ENCODE data around the gene WIZ.

WIZ gene

GRCh38 chr19:15432018-15432494, 17.7 kb downstream of the WIZ start:
- DNase-seq (ENCODE audit: insufficient read length): peak; percentile 58
- peak; percentile 51 for FAIRE-seq
- TF ChIP-seq POLR2AphosphoS5 (IDR thresholded peaks at IDR 0.05; ENCODE audit: low read depth, low read length) (no peak), POLR2A (IDR thresholded peaks at IDR 0.05; ENCODE audit: low read depth, low read length) (no peak), TAF1 (IDR thresholded peaks at IDR 0.05; ENCODE audit: borderline replicate concordance, low read depth, low read length) (no peak)

GRCh38 chr19:15431396-15432017, 18.2 kb downstream of the WIZ start:
- TF ChIP-seq POLR2A (IDR thresholded peaks at IDR 0.05; ENCODE audit: low read depth, low read length): no peak
- no peak for TF ChIP-seq POLR2AphosphoS5 (IDR thresholded peaks at IDR 0.05; ENCODE audit: low read depth, low read length)
- TF ChIP-seq TAF1 (IDR thresholded peaks at IDR 0.05; ENCODE audit: borderline replicate concordance, low read depth, low read length): no peak
- no peak for FAIRE-seq
- no peak for DNase-seq (ENCODE audit: insufficient read length)

GRCh38 chr19:15430526-15431120, 19.1 kb downstream of the WIZ start:
- FAIRE-seq (no peak), DNase-seq (ENCODE audit: insufficient read length) (no peak)
- no peak for TF ChIP-seq POLR2A (IDR thresholded peaks at IDR 0.05; ENCODE audit: low read depth, low read length)
- no peak for TF ChIP-seq POLR2AphosphoS5 (IDR thresholded peaks at IDR 0.05; ENCODE audit: low read depth, low read length)
- TF ChIP-seq TAF1 (IDR thresholded peaks at IDR 0.05; ENCODE audit: borderline replicate concordance, low read depth, low read length): no peak

- DNase-seq (ENCODE audit: insufficient read length): no peak
- no peak for FAIRE-seq
- TF ChIP-seq POLR2A (IDR thresholded peaks at IDR 0.05; ENCODE audit: low read depth, low read length) (no peak), POLR2AphosphoS5 (IDR thresholded peaks at IDR 0.05; ENCODE audit: low read depth, low read length) (no peak), TAF1 (IDR thresholded peaks at IDR 0.05; ENCODE audit: borderline replicate concordance, low read depth, low read length) (no peak)
Observed at GRCh38 chr19:15429825-15430467, 19.8 kb downstream of the WIZ start.

GRCh38 chr19:15428956-15429824, 20.6 kb downstream of the WIZ start:
- TF ChIP-seq POLR2A (IDR thresholded peaks at IDR 0.05; ENCODE audit: low read depth, low read length) (no peak), TAF1 (IDR thresholded peaks at IDR 0.05; ENCODE audit: borderline replicate concordance, low read depth, low read length) (no peak), POLR2AphosphoS5 (IDR thresholded peaks at IDR 0.05; ENCODE audit: low read depth, low read length) (no peak)
- DNase-seq (ENCODE audit: insufficient read length): no peak
- no peak for FAIRE-seq

DNA sequence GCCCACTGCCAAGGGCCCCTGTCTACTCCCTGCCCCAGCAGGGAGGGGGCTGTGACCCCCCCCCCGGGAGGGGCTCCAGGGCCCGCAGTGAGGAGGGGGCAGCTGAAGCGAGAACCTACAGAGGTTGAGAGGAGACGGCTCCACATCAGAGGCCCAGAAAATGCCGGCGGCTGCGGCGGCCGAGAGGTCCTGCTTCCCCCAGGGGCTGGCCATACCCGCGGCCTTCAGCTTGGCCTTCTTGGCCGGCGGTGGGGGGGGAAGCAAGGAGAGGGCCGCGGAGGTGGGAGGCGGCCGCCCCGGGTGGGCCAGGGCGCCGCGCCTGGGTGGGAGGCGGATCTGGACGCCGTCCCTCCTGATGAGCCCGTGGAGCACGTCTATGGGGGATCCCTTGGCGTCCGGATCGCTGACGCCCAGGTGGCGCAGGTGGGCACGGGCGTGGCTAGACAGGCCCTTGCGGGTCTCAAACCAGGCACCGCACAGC, 21.7 kb downstream of the WIZ start:
- DNase-seq (ENCODE audit: insufficient read length) (no peak), FAIRE-seq (no peak)
- TF ChIP-seq POLR2AphosphoS5 (IDR thresholded peaks at IDR 0.05; ENCODE audit: low read depth, low read length) (no peak), TAF1 (IDR thresholded peaks at IDR 0.05; ENCODE audit: borderline replicate concordance, low read depth, low read length) (no peak), POLR2A (IDR thresholded peaks at IDR 0.05; ENCODE audit: low read depth, low read length) (no peak)

- TF ChIP-seq TAF1 (IDR thresholded peaks at IDR 0.05; ENCODE audit: borderline replicate concordance, low read depth, low read length) (no peak), POLR2AphosphoS5 (IDR thresholded peaks at IDR 0.05; ENCODE audit: low read depth, low read length) (no peak), POLR2A (IDR thresholded peaks at IDR 0.05; ENCODE audit: low read depth, low read length) (no peak)
- no peak for DNase-seq (ENCODE audit: insufficient read length)
- no peak for FAIRE-seq
Observed at GRCh38 chr19:15427350-15427700, 22.4 kb downstream of the WIZ start.

DNA sequence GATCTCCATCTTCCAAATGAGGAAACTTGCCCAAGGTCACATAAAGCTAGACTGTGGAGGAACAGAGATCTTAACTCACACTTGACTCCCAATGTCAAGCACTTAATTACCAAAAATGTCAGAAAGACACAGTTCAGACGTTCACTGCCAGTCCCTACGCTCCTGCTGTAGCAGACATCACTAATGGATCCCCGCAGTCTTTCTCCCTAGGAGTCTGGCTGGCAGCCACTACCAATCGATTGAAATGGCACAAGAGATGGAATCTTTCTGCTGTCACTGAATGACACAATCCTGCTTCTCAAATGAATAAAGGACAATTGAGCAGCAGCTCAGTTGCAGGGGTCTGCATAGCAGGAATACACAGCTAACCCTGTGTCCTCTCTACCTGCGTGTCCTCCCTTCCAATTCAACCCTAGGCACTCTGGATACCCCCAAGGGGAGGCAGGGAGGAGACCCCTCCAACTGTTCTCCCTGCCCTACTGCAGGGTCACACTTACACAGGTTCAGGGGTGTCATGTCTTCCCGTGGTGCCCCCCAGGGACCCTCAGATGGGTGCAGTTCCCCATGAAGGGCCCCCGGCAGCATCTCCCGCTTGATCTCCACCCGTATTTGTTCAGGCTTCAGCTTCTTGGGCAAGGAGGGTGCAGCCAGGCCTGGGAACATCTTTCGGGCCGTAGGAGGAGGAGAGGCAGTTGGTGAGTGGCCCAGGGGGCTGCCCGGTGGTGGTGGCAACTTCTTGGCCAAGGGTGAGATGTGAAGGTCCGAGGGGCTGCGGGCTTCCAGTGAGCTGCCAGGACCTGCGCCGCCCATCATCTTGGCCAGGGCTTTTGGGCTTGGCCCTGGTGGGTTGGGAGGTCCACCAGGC, 23.0 kb downstream of the WIZ start:
- TF ChIP-seq POLR2A (IDR thresholded peaks at IDR 0.05; ENCODE audit: low read depth, low read length): no peak
- no peak for TF ChIP-seq POLR2AphosphoS5 (IDR thresholded peaks at IDR 0.05; ENCODE audit: low read depth, low read length)
- no peak for TF ChIP-seq TAF1 (IDR thresholded peaks at IDR 0.05; ENCODE audit: borderline replicate concordance, low read depth, low read length)
- FAIRE-seq (peak; percentile 5), DNase-seq (ENCODE audit: insufficient read length) (no peak)

GRCh38 chr19:15425321-15425950, 24.3 kb downstream of the WIZ start:
- DNase-seq (ENCODE audit: insufficient read length): no peak
- FAIRE-seq: no peak
- TF ChIP-seq TAF1 (IDR thresholded peaks at IDR 0.05; ENCODE audit: borderline replicate concordance, low read depth, low read length): no peak
- no peak for TF ChIP-seq POLR2A (IDR thresholded peaks at IDR 0.05; ENCODE audit: low read depth, low read length)
- TF ChIP-seq POLR2AphosphoS5 (IDR thresholded peaks at IDR 0.05; ENCODE audit: low read depth, low read length): no peak

DNA sequence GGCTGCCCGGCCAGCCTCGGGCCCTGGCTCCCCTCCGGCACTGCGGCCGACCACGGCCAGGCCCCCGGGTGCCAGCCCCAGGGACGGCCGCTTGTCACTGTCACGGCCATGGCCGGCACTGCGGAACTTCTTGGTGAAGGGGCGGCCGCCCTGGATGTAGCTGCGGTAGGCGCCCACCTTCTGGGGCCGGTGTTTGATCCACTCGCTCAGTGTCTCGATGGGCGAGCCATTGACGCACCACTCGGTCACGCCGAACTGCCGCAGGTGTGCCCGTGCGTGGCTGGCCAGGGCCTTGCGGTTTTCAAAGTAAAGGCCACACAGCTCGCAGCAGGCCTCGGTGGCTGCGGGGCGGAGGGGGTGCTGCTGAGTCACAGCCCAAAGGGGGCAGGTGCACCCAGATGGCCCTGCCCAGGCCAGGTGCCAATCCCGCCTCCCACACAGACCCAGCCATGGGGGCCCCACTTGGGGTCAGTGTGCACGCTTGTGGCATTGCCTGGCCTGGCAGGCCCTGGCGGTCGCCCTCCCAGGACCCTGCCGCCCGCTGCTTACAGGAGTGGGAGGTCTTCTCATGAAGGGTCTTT, 25.0 kb downstream of the WIZ start:
- no peak for TF ChIP-seq TAF1 (IDR thresholded peaks at IDR 0.05; ENCODE audit: borderline replicate concordance, low read depth, low read length)
- peak; percentile 16; the same call in 1 of the 2 replicates for TF ChIP-seq POLR2AphosphoS5 (IDR thresholded peaks at IDR 0.05; ENCODE audit: low read depth, low read length)
- FAIRE-seq (no peak), DNase-seq (ENCODE audit: insufficient read length) (no peak)
